Transverse colon (tissue), 3 donors: ENCODE results near the gene PRRG1.

Experiments used
- CTCF ChIP-seq, 5 experiments: fragments of 200-600 bp in 3 of 5; fragments of 450-650 bp in 2 of 5; sonication (generic) in 3 of 5; IDR thresholded peaks; 1 replicate in 2 of 5; 2 replicates in 3 of 5; pipeline ENCODE4 v1.5.1; 2016 to 2017; ENCODE audit warnings: antibody characterized with exemption in 5 of 5, inconsistent platforms in 3 of 5, mild to moderate bottlenecking in 2 of 5, moderate library complexity in 1 of 5
- EP300 ChIP-seq: sonication (generic); formaldehyde crosslinking; IDR thresholded peaks from one replicate; pipeline ENCODE4 v1.6.1; 2017; ENCODE audit warnings: antibody characterized with exemption, low read depth
- POLR2A ChIP-seq: fragments of 450-650 bp; IDR thresholded peaks from one replicate; pipeline ENCODE4 v1.6.1; 2016; ENCODE audit warnings: antibody characterized with exemption, mild to moderate bottlenecking, moderate library complexity

- TF ChIP-seq CTCF (IDR thresholded peaks at IDR 0.05) = no peak
- no peak for TF ChIP-seq POLR2A
- no peak for TF ChIP-seq EP300
These were observed 106.2 kb downstream of the PRRG1 start for GRCh38 chrX:37455381-37455780.
